Measurements from ENCODE around the gene OR2AG2.
A peak's percentile ranks its signal among the peaks of the same experiment; 100 is the strongest.

The OR2AG2 gene

GRCh38 chr11:6742260-6742659 lies 29.5 kb downstream of the OR2AG2 start:
- DNase-seq (ENCODE audit: low read depth in 2 of 2, low spot score in 1 of 2): no peak

GRCh38 chr11:6738590-6738989 lies 33.2 kb downstream of the OR2AG2 start:
- DNase-seq (ENCODE audit: low read depth in 2 of 2, low spot score in 1 of 2): no peak

- DNase-seq (ENCODE audit: low read depth in 2 of 2, low spot score in 1 of 2): peak; percentile 19 to 30
These were observed 33.8 kb downstream of the OR2AG2 start for GRCh38 chr11:6737872-6738466.

DNA sequence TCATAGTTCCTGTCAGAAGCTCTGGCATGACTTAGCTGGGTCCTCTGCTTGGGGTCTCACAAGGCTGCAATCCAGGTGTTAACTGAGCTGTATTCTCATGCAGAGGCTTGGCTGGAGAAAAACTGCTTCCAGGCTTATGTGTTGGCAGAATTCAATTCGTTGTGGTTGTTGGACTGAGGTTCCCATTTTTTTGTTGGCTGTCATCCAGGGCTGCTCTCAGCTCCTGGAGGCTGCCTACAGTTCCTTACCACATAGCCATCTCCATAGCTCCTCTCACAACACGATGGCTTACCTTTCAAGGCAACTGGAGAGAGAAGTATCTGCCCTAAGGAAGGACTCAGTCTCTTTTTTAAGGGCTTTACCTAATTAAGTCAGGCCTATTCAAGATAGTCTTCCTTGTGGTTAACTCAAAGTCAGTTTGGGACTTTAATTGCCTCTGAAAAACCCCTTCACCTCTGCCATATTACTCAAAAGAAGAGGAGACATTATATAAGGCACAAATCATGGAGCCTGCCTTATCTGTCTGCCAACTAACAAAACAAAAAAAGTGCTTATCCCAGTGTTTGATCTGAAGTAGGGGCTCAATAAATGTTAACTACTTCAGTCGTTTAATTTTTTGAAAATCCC lies 35.2 kb downstream of the OR2AG2 start:
- DNase-seq (ENCODE audit: low read depth in 2 of 2, low spot score in 1 of 2): no peak

GRCh38 chr11:6735306-6735705 lies 36.5 kb downstream of the OR2AG2 start:
- DNase-seq (ENCODE audit: low read depth in 2 of 2, low spot score in 1 of 2): no peak

DNA sequence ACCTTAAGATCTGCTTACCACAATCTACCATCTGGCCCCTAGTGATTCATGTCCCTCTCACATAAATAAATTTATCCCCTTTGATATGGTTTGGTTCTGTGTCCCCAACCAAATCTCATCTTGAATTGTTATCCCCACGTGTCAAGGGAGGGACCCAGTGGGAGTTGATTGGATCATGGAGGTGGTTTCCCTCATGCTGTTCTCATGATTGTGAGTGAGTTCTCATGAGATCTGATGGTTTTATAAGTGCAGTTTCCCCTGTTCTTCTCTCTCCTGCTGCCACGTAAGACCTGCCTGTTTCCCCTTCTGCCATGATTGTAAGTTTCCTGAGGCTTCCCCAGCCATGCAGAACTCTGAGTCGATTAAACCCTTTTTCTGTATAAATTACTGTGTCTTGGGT lies 37.2 kb downstream of the OR2AG2 start:
- no peak for DNase-seq (ENCODE audit: low read depth in 2 of 2, low spot score in 1 of 2)

GRCh38 chr11:6733326-6734275 lies 38.2 kb downstream of the OR2AG2 start:
- DNase-seq (ENCODE audit: low read depth in 2 of 2, low spot score in 1 of 2): no peak

- no peak for DNase-seq (ENCODE audit: low read depth in 2 of 2, low spot score in 1 of 2)
These were observed 43.6 kb downstream of the OR2AG2 start for GRCh38 chr11:6727971-6728760.

- DNase-seq (ENCODE audit: low read depth in 2 of 2, low spot score in 1 of 2): no peak
These were observed 46.3 kb downstream of the OR2AG2 start for GRCh38 chr11:6725386-6725896.

DNA sequence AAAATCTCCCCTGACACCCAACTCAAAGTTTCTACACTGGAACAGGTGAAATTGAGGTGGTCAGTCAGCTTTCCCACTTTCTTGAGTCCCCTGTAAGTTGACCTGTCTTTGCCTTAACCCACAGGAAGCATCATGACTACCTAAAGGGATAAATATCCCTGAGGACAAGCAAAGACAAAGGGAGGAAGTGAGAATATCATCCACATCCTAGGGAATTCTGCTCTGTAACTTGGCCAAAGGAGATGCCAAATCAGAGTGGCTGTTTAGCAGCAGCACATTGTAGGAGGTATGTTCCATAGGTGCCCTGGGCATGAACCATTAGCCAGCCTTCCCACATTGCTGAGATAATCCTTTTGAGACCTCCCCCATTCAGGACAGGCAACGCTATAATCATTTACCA lies 47.8 kb downstream of the OR2AG2 start:
- DNase-seq (ENCODE audit: low read depth in 2 of 2, low spot score in 1 of 2): no peak

GRCh38 chr11:6721343-6721742 lies 50.4 kb downstream of the OR2AG2 start:
- no peak for DNase-seq (ENCODE audit: low read depth in 2 of 2, low spot score in 1 of 2)

GRCh38 chr11:6719576-6719975 lies 52.2 kb downstream of the OR2AG2 start:
- DNase-seq (ENCODE audit: low read depth in 2 of 2, low spot score in 1 of 2): no peak

GRCh38 chr11:6717426-6717825 lies 54.4 kb downstream of the OR2AG2 start:
- DNase-seq (ENCODE audit: low read depth in 2 of 2, low spot score in 1 of 2): no peak
